Neural cell (in vitro differentiated cells): ENCODE results near the gene COL18A1.

Experiments used
- EP300 ChIP-seq: fragments of 450-650 bp; conservative IDR thresholded peaks from 2 replicates; pipeline ENCODE4 v1.6.1; 2014; ENCODE audit warnings: antibody characterized with exemption, mild to moderate bottlenecking, moderate library complexity; ENCODE audit not compliant: poor library complexity, severe bottlenecking
- EZH2 ChIP-seq: fragments of 200-600, 300-800 bp; shearing (Covaris generic), sonication (generic); IDR thresholded peaks from 2 replicates; pipeline ENCODE4 v1.6.1; 2014; ENCODE audit warnings: antibody characterized with exemption, low read length, borderline replicate concordance, mild to moderate bottlenecking; ENCODE audit not compliant: insufficient read depth, poor library complexity, severe bottlenecking
- POLR2AphosphoS5 ChIP-seq: IDR thresholded peaks from 2 replicates; pipeline ENCODE4 v1.6.1; 2012
- RAD21 ChIP-seq: fragments of 450-650 bp; conservative IDR thresholded peaks from 2 replicates; pipeline ENCODE4 v1.6.1; 2014; ENCODE audit warnings: antibody characterized with exemption, mild to moderate bottlenecking, moderate library complexity
- SMC3 ChIP-seq: fragments of 450-650 bp; conservative IDR thresholded peaks from 2 replicates; pipeline ENCODE4 v1.6.1; 2014; ENCODE audit warnings: antibody characterized with exemption, mild to moderate bottlenecking, moderate library complexity; ENCODE audit not compliant: poor library complexity
- TF ChIP-seq, protein P1 (sequence below): fragments of 450-650 bp; IDR thresholded peaks from 2 replicates; pipeline ENCODE4 v1.5.1; 2014; ENCODE audit warnings: antibody characterized with exemption, mild to moderate bottlenecking, moderate library complexity; ENCODE audit not compliant: poor library complexity, severe bottlenecking
- TF ChIP-seq, protein P2 (sequence below): IDR thresholded peaks from 2 replicates; pipeline ENCODE4 v1.6.1; 2012; ENCODE audit warnings: borderline replicate concordance

DNA sequence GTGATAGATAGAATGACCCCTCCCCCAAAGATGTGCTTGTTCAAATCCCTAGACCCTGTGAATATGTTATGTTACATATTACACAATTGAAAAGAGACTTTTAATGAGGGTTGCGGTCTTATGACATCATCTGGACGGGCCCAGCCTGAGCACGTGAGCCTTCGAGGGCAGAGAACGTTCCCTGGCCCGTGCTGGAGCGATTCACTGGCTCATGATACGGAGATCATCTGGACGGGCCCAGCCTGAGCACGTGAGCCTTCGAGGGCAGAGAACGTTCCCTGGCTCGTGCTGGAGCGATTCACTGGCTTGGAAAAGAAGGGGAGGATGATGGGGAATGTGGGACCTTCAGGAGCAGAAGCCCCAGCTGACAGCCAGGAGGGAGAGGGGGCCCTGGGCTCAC is 34.4 kb upstream of the COL18A1 start:
- TF ChIP-seq, protein P1, sequence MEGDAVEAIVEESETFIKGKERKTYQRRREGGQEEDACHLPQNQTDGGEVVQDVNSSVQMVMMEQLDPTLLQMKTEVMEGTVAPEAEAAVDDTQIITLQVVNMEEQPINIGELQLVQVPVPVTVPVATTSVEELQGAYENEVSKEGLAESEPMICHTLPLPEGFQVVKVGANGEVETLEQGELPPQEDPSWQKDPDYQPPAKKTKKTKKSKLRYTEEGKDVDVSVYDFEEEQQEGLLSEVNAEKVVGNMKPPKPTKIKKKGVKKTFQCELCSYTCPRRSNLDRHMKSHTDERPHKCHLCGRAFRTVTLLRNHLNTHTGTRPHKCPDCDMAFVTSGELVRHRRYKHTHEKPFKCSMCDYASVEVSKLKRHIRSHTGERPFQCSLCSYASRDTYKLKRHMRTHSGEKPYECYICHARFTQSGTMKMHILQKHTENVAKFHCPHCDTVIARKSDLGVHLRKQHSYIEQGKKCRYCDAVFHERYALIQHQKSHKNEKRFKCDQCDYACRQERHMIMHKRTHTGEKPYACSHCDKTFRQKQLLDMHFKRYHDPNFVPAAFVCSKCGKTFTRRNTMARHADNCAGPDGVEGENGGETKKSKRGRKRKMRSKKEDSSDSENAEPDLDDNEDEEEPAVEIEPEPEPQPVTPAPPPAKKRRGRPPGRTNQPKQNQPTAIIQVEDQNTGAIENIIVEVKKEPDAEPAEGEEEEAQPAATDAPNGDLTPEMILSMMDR, result no peak
- TF ChIP-seq, protein P2, sequence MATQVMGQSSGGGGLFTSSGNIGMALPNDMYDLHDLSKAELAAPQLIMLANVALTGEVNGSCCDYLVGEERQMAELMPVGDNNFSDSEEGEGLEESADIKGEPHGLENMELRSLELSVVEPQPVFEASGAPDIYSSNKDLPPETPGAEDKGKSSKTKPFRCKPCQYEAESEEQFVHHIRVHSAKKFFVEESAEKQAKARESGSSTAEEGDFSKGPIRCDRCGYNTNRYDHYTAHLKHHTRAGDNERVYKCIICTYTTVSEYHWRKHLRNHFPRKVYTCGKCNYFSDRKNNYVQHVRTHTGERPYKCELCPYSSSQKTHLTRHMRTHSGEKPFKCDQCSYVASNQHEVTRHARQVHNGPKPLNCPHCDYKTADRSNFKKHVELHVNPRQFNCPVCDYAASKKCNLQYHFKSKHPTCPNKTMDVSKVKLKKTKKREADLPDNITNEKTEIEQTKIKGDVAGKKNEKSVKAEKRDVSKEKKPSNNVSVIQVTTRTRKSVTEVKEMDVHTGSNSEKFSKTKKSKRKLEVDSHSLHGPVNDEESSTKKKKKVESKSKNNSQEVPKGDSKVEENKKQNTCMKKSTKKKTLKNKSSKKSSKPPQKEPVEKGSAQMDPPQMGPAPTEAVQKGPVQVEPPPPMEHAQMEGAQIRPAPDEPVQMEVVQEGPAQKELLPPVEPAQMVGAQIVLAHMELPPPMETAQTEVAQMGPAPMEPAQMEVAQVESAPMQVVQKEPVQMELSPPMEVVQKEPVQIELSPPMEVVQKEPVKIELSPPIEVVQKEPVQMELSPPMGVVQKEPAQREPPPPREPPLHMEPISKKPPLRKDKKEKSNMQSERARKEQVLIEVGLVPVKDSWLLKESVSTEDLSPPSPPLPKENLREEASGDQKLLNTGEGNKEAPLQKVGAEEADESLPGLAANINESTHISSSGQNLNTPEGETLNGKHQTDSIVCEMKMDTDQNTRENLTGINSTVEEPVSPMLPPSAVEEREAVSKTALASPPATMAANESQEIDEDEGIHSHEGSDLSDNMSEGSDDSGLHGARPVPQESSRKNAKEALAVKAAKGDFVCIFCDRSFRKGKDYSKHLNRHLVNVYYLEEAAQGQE, result no peak
- TF ChIP-seq EP300, result no peak
- TF ChIP-seq EZH2, result no peak
- no peak for TF ChIP-seq SMC3
- TF ChIP-seq RAD21, result no peak
- no peak for TF ChIP-seq POLR2AphosphoS5
